NCI-H460 (cell line): ENCODE results near the gene YJEFN3. TPM values are rescaled to one million over a fixed set of nuclear protein-coding genes. Genes with fewer than 3 reads are reported as not detected.

Experiments used
- DNase-seq: peaks from one replicate; pipeline ENCODE4 v3.0.0-alpha.2; 2016; ENCODE audit warnings: low read depth; ENCODE audit errors: extremely low read depth
- total RNA-seq: library from RNA; depleted of rRNA; stranded (reverse); fragments of >200 nt; shearing (Covaris generic); gene quantifications from 2 replicates; pipeline ENCODE4 v1.2.3, GENCODE V29; 2014

Gene YJEFN3
- total RNA-seq, 1 experiment from 2014 or later: 2.5 TPM

DNA sequence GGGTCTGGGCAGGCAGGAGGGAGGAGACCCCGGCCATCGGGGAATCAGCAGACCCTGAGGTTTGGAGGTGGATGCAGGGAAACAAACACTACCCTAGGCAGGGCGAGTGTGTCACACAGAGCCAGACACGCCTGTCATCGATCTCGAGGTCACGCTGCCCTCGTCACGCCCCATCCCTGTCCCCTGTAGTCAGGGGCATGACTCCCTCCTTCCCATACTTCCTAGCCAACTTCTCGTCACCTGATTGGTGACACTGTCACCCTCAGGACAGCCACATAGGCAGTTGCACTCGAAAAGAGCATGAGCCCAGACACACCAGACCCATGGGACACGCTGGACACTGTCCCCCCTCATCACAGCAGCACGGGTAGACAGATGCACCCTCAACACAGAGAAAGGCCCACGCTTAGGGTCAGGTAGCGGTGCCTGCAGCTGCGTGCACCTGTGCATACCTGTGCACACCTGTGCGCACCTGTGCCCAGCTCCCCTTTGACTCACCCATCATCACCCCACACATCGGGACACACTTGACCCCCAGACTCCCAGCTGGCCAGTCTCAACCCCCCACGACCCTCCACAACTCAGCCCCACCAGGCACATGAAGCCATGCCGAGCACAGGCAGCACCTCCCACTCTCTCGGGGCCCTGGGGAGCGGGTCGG is 21.2 kb downstream of the YJEFN3 start:
- DNase-seq: no peak

DNA sequence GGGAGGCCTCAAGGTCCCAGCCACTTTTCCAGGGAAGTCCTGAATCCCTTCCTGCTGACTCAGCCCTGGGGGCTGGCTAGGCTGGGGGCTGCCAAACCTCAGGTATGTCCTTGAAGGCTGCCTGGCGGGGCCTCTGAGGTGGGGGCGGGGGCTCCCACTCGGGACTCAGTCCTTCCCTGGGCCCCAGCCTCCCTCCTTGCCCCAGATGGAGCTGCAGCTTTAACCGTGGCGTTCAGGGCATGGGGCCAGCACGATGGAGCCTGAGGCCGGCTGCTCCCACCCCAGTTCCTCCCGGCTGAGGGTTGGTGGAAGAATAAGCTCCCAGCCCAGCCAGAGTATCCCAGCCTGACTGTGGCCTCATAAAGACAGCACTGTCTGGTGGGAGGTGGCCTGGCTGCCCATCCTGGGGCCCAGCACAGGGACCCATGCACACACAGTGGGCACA is 21.8 kb downstream of the YJEFN3 start:
- no peak for DNase-seq

DNA sequence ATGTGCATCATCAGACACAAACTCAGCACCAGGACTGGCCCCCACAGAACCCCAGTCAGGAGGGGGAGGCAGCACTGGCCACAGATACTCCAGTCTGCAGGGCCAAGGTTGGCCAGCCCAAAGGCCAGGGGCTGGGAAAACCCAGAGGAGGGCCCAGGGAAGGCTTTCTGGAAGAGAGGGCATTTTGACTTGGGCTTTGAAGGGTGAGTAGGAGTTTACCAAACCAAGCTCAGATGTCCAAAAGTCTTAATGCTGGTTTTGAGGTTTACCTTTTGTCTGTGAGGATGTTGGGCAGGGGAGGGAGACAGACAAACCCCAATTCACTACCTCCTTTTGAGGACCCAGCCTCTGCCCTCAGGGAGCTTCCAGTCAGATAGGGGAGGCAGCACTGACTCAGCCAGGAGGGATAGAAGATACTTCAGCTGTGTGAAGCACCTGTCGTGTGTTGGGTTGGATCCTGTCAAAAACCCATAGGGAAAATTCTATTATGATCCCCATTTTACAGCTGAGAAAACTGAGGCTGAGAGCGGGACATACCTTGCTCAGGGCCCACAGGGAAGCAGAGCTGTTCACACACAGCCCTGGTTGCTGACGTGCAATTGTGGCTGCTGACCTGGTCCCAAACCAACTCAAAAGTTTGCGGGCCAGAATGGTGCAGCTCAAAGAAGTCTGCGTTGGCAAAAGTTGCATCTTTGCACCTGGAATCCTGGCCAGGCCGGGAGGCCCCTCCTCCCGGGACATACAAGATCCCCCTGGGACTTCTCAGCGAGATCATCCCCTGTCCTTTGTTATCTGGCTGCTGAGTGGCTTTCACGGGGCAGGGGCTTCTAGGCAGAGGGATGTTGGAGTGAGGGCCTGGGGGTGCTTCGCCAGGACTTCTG is 22.5 kb downstream of the YJEFN3 start:
- no peak for DNase-seq

DNA sequence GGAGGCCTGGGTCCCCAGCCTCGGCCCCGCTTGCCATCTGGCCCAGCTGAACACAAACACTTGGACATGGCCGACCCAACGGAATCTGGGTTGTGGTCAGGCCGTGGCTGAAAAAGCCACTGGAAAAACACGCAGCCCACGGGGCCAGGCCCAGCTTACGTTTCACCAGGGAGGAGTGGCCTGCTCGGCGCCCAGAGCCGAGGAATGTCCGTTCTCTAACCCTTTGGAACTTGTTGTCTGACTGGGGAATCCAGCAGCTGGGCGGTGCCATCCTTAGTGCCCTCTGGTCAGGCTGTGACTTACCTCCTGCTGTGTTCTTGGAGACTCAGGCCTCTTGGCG is 23.1 kb downstream of the YJEFN3 start:
- no peak for DNase-seq

DNA sequence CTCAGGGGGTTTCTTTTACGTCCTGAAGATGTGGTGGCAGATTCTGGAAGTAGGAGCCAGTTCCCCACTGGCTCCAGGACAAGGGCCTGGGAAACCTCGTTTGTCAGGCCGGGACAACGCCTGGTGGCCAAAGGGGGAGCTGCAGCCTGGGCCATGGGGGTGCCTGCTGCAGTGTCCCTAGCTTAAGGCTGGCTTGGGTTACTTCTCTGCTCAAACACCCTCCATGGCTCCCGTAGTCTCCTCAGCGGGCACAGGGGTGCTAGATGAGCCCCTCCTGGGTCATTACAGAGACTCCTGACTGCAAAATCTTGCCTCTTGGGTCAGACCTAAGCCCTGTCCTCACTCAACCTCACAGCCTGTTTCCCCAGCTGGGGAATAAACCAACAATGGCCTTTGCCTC is 24.1 kb downstream of the YJEFN3 start:
- peak; percentile 28 for DNase-seq

DNA sequence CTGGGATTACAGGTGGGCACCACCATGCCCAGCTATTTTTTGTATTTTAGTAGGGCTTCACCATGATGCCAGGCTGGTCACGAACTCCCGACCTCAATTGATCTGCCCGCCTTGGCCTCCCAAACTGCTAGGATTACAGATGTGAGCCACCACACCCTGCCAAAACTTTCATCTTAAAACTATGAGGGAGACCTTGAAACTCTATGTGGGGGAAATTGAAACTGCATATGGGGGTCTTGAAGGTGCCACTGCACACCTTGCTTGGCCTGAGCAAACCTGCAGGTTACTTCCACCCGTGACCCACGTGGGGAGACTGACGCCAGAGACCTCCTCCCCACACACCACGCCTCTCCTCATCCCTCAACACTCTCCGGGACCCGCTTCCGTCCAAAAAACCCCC is 25.0 kb downstream of the YJEFN3 start:
- no peak for DNase-seq

DNA sequence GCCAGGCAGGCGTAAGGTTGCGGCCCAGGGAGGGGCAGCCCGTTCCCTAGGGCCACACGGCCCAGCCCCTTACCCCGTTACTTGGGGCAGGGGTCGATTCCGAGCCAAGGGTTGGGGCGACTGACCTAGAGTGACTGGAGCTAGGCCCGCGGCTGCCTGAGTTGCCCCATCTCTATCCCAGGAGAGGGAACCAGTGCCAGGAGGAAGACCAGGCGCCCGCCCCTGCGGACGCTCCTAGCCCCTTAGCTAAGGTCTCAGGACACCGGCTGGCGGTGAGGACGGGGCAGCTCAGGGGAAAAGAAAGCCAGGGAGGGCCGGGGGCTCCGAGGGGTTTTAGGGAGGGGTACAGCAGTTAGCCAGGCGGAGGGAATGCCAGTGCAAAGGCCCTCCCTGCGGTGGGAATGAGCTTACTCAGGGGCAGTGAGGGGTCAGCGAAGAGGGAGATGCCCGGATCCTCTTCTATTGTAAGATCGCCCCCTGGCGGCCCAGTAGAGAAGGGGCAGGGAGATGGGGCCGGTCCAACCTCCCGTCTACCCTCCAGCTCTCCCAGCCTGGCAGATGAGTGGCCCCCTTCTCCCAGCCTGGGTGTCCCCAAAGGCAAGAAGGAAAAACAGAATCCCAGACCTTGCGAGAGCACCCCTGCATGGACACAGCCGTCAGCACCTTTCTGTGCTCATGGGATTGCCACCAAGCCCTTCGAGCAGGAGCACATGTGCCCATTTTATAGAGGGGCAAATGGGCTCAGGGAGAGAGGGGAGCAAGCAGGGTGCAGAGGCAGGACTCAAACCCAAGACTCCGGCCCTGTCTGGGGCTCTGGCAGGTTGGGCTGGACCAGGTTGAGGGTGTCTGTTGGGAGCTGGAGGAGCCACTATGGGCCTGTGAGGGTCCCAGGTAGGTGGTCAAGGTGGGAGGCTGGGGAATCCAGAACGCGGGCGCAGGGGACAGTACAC is 25.6 kb downstream of the YJEFN3 start:
- DNase-seq: peak; percentile 34

DNA sequence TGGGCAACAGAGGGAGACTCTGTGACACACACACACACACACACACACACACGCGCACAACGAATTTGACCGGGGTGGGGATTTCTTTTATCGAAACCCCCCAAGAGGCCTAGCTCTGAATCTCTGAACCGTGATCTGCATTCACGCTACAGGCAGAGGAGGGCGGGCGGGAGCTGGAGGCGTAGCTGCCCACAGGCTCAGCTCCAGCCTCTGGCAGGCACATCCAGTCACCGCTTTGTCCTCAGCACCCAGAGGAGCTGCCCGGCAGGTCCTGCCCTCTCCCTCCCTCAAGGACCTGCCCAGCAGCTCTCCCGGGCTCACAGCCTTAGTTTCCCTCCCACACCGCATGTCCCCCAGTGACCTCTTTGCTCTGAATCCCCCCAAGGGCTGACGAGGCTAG is 29.3 kb downstream of the YJEFN3 start:
- DNase-seq: no peak

DNA sequence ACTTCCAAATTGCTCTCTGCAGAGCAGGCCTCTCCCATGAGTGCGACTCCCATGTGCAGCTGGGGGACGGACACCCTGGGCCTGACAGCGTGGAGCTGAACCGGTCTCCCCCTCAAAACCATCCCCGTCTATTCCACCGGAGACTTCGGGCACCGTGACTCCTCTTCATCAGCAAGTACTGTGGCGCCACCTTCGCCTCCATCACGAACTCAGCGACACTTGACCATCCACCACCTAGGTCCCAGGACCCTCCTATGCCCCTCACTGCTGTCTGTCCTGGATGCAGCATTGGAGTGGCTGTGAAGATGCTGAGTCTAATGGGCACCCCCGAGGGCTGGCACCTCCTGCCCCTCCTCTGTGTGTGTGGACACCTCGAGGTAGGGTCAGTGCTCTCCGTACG is 29.9 kb downstream of the YJEFN3 start:
- no peak for DNase-seq

DNA sequence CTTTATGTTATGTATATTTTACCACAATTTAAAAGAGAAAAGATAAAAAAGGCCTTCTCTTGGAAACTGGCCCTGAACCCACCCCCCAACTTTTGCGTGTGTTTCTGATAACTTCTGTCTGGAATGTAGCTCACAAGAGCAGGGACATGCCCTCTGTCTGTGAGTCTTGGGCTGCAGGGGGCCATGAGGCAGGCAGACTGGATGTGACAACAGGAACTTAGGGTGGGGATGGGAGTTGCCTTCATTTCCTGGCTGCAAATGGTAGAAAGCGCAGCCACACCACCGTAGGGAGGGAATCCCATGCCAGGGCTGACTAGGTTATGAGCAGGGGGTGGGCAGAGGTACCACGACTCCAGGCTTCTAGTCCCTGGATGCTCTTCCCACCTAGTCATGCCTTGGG is 31.2 kb downstream of the YJEFN3 start:
- DNase-seq: no peak

DNA sequence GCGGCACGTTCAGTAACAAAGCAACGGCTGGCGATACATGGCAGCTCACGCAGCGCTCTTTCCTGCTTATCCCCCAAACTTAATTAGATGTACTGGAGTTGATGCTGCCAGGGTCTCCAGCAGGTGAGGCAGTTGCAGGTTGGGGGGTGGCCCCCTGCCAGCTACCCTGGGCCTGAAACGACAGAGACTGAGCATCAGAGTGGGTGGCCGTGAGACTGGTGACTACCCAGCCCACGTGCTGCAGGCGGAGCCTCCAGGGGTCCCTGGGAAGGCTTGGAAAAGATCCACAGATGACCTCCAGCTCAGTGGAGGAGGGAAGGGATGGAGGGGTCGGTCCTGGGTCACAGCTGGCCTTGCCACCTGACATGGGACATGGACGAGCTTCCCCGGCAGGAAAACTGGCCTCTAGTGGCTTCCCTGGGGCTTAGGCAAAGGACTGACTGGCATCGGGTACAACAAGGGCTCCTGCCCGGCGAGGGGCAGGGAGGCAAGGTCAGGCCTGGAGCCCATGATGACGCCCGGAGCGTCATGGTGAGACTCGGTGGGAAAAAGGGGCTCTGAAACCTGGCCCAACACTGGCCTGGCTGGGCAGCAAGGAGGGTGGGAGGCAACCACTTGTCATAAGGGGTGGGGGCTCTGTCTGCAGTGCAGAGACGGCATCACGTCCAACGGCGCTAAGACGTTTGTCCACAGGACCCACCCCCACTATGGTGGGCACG is 33.4 kb downstream of the YJEFN3 start:
- DNase-seq: no peak

DNA sequence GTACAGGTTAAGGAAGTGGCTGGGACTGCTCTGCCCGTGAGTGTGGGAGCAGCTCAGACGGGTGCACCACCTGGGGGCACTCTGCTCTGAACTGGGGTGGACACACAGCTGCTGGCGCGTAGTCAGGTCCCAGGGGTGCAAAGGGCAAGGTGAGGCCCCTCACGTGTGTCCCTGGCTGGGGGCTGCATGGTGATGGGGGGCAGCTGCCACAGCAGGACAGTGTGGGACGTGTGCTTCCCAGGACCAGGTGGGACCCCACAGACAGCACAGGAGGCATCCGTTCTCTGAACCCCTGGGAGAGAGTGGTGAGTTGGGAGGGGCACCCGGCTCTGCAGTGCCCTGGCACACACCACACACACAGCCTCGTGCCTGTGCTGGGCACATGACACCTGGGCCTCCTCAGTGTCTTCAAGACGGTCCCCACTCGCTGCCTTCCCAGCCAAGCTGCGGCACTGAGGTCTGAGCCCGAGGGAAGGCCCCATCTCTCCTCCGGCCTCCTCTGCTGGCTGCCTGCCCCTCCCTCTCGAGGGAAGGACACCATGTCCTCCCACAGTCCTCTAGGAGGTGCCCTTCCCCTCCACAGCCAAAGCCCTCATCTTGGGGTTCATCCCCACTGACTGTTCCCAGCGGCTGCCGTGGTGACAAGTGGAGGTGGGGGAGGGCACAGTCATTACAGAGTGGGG is 34.1 kb downstream of the YJEFN3 start:
- no peak for DNase-seq

DNA sequence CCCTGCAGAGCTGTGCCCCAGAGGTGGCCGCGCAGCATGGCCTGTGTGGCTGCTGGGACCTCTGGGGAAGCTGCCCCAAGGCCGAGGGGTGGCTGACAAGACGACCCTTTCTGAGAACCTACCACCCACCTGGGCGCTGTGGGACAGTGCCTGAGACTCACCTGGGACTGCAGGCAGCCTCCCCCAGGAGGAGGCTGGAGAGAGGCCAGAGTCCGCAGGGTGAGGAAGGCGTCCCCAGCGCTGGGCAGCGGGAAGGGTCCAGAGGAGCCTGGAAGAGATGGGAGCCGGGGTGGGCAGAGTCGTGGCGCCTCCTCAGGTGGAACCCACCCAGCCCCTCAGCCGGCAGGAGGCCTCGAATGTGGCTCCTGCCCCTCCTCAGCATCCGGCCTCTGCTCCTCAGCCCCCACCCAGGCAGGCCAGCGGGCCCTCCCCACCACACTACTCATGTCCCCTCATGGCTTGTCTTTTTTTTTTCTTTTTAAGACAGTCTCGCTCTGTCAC is 34.7 kb downstream of the YJEFN3 start:
- DNase-seq: no peak

DNA sequence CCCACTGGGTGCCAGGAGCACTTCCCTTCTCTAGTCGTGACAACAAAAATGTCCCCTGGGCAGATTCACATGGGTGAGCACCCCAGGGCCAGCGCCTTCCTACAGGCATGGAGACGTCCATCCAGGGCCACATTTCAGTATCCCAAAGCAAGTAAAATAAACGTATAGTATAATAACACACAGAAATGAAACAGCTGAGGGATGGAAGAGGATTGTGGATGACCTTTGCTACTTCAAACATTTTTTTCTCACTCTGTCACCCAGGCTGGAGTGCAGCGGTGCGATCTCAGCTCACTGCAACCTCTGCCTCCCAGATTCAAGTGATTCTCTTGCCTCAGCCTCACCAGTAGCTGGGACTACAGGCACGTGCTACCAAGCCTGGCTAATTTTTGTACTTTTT is 37.6 kb downstream of the YJEFN3 start:
- DNase-seq: no peak

DNA sequence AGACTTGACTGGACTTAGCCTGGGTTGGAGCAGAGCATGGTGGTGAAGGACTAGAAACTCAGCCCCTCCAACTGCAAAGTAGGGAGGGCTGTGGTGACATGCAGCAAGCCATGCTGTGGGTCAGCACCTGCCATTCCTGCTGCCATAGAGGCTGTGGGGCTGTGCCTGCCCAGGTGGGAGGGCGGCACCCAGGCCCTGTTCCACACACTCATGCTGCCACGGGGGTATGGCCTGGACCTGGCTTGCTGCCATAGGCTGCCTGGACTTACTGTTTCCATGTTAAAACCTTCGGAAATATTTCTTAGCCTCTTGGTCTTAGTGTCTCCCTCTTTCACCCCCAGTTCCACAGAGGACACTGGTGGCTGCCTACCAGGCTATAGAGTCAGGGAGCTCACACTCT is 38.7 kb downstream of the YJEFN3 start:
- no peak for DNase-seq

DNA sequence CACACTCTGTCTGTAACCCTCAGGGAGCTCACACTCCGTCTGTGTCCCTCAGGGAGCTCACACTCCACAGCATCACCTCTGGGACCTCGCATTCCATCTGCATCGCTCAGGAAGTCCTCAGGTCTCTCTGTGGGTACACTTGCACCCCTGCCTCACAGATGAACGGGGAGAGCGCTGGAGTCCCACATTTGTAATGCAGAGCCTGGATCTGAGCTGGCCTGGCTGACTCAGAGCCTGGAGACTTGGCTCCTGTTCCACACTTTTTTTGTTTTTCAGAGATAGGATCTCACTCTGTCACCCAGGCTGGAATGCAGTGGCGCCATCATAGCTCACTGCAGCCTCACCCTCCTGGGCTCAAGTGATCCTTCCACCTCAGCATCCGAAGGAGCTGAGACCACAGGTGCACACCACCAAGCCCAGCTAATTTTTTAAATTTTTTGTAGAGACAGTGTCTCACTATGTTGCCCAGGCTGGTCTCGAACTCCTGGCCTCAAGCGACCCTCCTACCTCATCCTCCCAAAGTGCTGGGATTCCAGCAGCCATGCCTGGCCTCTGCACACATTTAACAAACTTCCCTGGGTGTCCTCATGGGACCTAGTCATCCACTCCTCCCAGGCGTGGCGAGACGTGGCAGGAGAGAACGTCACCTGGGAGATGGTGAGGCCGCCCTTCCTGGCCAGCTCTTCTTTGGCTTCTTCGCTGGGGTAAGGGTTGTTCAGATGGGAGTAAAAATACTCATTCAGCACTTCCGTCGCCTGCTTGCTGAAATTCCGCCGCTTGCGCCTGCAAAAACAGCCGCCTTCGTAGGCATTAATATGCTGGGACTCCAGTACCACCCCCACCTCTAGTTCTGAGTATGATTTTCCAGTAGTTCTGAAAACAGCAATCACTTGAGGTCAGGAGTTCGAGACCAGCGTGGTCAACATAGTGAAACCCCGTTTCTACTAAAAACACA is 40.4 kb downstream of the YJEFN3 start:
- no peak for DNase-seq

DNA sequence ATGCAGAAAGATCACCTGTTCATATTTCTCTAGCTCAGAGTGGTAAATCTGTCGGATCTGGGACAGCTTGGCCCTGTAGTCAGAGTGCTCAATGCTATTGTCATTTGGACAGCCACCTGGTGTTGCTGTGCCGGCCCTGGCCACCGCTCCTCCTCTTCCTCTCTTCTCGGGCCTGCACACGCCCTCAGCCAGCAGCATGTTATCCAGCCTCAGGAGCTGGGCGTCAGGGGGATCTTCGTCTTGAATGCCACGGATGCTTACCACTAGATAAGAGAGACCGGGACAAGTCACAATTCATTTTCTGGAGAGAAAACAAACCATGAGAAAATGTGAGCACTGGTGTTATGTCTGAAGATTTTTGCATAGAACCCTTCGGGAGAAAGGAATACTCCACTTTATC is 41.9 kb downstream of the YJEFN3 start:
- no peak for DNase-seq

DNA sequence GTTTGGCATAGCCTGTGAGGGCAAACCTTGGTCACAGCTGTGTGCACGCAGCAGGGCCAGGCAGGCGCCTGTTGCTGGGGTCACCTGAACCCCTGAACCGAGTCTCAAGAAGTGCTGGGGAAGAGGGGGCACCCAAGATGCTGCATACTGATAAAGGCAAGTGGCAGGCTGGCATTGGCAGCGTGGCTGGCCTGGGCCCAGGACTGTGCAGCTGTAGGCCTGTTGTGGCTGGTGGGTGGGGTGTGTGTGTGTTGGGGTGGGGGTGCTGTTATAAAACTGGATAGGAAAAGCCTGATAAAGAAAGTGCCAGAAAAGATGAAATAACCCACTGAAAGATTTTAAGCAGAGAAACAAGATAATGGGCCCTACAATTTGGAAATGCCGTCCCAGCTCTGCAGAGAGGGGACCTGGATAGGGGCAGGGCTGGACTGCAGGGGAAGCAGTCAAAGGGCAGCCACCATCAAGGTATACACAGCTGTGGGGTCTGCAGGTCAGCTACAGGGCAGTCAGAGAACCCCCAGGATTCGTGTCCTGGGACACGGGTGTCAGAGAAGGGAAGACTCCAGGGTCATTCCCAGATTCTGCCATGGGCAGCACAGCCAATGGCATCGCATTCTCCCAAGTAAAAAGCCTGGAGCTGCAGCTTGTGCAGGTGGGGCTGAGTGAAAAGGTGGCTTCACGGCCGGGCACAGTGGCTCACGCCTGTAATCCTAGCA is 42.5 kb downstream of the YJEFN3 start:
- DNase-seq: no peak
